Measurements from ENCODE around the gene SLC6A9. TPM values are rescaled to one million over a fixed set of nuclear protein-coding genes. Genes with fewer than 3 reads are reported as not detected.

The SLC6A9 gene
- total RNA-seq, 1 experiment from 2014 or later = 12.8 TPM

GRCh38 chr1:43953361-43953760, 77.9 kb downstream of the SLC6A9 start:
- H3K9me2 ChIP-seq (ENCODE audit: insufficient read depth) = no peaks in the 10 kb centered on the region
- no peak overlapping the region for H3K4me2 ChIP-seq (ENCODE audit: low read length)
- intact Hi-C loops (cut with micrococcal nuclease) = no loop called here
- H3K79me2 ChIP-seq (ENCODE audit: insufficient read depth, low read length) = no peaks in the 10 kb centered on the region; the same call in 1 of the 2 replicates
- no TSS peak for BruUV-seq (replicated peaks)
- peaks cover 0 to under 1% of the 10 kb centered on the region in 2 experiments; a peak in 1 of 4 replicates for H3K4me1 ChIP-seq (ENCODE audit: control insufficient read depth in 1 of 2, insufficient read depth in 2 of 2, low read length in 2 of 2)
- ATAC-seq (no peak), DNase-seq (ENCODE audit: low read depth, low spot score) (no peak)
- no peak overlapping the region for H3K9ac ChIP-seq (ENCODE audit: low read length)
- POLR2A ChIA-PET = no interaction called here
- H3K27ac ChIP-seq (ENCODE audit: low read depth, low read length) = no peak overlapping the region
- TF ChIP-seq, protein P1, sequence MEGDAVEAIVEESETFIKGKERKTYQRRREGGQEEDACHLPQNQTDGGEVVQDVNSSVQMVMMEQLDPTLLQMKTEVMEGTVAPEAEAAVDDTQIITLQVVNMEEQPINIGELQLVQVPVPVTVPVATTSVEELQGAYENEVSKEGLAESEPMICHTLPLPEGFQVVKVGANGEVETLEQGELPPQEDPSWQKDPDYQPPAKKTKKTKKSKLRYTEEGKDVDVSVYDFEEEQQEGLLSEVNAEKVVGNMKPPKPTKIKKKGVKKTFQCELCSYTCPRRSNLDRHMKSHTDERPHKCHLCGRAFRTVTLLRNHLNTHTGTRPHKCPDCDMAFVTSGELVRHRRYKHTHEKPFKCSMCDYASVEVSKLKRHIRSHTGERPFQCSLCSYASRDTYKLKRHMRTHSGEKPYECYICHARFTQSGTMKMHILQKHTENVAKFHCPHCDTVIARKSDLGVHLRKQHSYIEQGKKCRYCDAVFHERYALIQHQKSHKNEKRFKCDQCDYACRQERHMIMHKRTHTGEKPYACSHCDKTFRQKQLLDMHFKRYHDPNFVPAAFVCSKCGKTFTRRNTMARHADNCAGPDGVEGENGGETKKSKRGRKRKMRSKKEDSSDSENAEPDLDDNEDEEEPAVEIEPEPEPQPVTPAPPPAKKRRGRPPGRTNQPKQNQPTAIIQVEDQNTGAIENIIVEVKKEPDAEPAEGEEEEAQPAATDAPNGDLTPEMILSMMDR (IDR thresholded peaks at IDR 0.05 in 2 of 3, conservative IDR thresholded peaks at IDR 0.05 in 1 of 3; ENCODE audit: borderline replicate concordance in 1 of 3, insufficient read depth in 1 of 3, low read depth in 2 of 3, low read length in 2 of 3) = no peak
- TF ChIP-seq SRF (IDR thresholded peaks at IDR 0.05; ENCODE audit: low read depth) (no peak), SIN3A (IDR thresholded peaks at IDR 0.05; ENCODE audit: low read depth) (no peak), ZBTB33 (IDR thresholded peaks at IDR 0.05; ENCODE audit: extremely low read depth, insufficient replicate concordance, low read length) (no peak), ZFX (IDR thresholded peaks at IDR 0.05) (no peak), POLR2AphosphoS5 (IDR thresholded peaks at IDR 0.05; ENCODE audit: low read depth, low read length) (no peak), TCF7L2 (IDR thresholded peaks at IDR 0.05; ENCODE audit: borderline replicate concordance, extremely low read depth, insufficient read depth, insufficient read length) (no peak), EZH2 (IDR thresholded peaks at IDR 0.05) (no peak), JUND (IDR thresholded peaks at IDR 0.05) (no peak), EGR1 (IDR thresholded peaks at IDR 0.05; ENCODE audit: low read depth) (no peak), CBX3 (IDR thresholded peaks at IDR 0.05; ENCODE audit: low read depth) (no peak), POLR2A (IDR thresholded peaks at IDR 0.05; ENCODE audit: borderline replicate concordance, extremely low read depth, insufficient read depth, insufficient read length) (no peak)
- H3K36me3 ChIP-seq (ENCODE audit: control insufficient read depth in 1 of 2, insufficient read depth in 2 of 2, low read length in 2 of 2) = 0 out of 4 replicates have a peak, but pooled peaks cover 3 to 4% of the 10 kb centered on the region in 2 experiments
- no peaks in the 10 kb centered on the region for H3K27me3 ChIP-seq (ENCODE audit: insufficient read depth, low read length)
- RAD21 ChIA-PET (ENCODE audit: low non-redundant PET in 1 of 2, low total read pairs in 2 of 2, uncharacterized antibody in 2 of 2, unreplicated experiment in 2 of 2) = no interaction called here
- no peak overlapping the region for H3K4me3 ChIP-seq (replicated peaks in 1 of 2; ENCODE audit: low read depth in 1 of 2, low read length in 2 of 2)
- H4K20me1 ChIP-seq (ENCODE audit: insufficient read depth) = no peaks in the 10 kb centered on the region
- no peaks in the 10 kb centered on the region for H3K9me3 ChIP-seq (ENCODE audit: control insufficient read depth in 1 of 2, insufficient read depth in 1 of 2, low read depth in 1 of 2, low read length in 2 of 2)
- CTCF ChIA-PET = no interaction called here
- H2AFZ ChIP-seq (ENCODE audit: low read depth, low read length, poor library complexity, severe bottlenecking) = no peak overlapping the region

Data from HCT116 (cell line).